RPMI8226 (cell line): ENCODE results near the gene COL13A1.
A peak's percentile ranks its signal among the peaks of the same experiment; 100 is the strongest.

ENCODE experiments used
- DNase-seq: peaks from one replicate; pipeline ENCODE4 v3.0.0-alpha.2; 2015

The COL13A1 gene

GRCh38 chr10:69801434-69802315, at the start of gene COL13A1:
Gene COL13A1 (plus strand): TSS chr10:69801906. CDS start chr10:69802424, 518 bp downstream.
- DNase-seq = peak; percentile 41

- no peak for DNase-seq
Observed at GRCh38 chr10:69752479-69752878, 49.2 kb upstream of the COL13A1 start.

- no peak for DNase-seq
Observed at GRCh38 chr10:69756279-69756678, 45.4 kb upstream of the COL13A1 start.

DNA sequence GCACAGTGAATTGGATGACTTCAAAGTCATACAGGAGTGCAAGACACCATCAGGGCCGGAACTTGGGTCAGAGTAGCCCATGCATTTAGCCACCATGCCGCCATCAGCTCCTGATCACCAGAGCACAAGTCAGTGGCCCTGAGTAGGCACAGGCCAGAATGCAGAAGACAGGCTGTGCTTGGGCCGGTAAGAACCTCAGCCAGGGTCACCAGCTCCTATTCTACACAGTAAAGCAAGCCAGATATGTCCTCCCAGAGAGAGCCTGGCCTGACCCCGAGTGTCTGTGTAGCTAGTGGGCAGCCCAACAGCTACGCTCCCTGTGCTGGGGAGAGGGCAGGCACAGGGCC, 44.5 kb upstream of the COL13A1 start:
- DNase-seq = no peak

DNA sequence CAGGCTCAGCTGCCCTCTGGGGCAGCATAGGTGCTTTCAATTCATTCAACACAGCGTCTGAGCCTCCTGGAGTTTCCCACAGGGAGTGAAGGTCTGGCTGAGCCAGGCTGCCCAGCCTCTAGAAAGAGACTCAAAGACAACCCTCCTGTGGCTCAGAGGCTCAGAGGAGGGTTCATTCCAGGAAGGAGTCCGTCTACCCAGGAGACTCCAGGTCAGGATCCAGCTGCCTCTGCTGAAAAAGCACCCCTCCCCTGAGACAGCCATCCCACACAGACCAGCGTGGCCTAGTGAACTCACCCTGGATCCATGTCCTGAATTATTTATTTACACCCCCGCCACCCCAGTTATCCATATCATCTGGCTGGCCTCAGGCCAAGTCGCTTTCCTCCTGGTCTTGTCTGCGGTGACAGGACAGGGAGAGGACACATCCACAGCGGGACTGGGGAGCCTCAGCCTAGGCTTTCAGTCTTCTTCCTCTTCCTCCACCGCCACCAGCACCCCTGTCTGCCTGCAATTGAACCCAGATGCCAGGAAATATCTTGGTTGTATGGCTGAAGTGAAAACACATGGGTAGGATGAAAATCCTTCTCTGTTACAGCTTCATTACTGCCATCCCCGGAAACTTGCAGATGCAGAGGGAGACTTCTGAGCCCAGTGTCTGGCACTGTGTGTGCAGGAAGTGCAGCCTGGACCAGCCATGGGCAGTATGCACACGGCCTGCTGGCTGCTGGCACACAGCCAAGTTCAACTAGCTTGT, 44.0 kb upstream of the COL13A1 start:
- DNase-seq = peak; percentile 37

- DNase-seq = no peak
Observed at GRCh38 chr10:69758310-69758728, 43.4 kb upstream of the COL13A1 start.

GRCh38 chr10:69759641-69760040, 42.1 kb upstream of the COL13A1 start:
- no peak for DNase-seq

- DNase-seq = no peak
Observed at GRCh38 chr10:69760072-69760471, 41.6 kb upstream of the COL13A1 start.

DNA sequence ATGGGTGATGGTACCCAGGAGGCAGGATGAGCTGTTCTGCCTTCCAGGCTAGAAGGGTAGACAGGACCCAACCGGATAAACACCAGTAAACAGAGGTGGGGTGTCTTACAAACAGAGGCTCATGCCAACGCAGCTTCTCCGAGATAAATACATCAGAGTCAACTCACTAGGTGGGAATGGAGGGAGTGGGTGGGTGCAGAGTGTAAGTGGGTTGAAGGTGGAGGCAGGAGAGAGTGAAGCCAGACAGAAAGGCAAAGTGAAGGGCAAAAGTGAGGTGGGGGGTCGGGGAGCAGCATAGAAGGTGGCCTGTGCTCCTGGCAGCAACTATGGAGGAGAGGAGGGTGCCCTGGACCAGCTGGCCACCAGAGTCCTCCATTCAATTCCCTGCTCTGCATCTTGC, 40.4 kb upstream of the COL13A1 start:
- no peak for DNase-seq

- no peak for DNase-seq
Observed at GRCh38 chr10:69766161-69766910, 35.4 kb upstream of the COL13A1 start.

DNA sequence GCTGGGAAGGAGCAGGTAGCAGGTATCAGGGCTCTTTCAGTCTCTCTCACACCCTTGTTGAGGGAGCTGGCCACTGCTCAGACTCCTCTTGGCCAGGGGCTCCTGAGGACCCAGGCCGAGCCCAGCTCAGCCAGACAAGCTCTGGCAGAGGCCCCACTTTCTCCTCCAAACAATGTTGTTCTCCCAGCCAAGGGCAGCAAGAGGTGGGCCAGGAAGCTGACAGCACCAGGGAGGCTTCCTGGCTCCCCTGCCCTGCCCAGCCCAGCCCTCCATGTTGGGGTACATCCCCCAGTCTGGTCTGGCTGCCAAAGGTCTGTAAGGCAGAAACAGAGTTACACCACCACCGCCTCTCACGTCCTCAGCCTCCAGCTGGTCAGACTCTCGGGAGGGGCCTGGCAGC, 33.9 kb upstream of the COL13A1 start:
- DNase-seq = no peak

GRCh38 chr10:69768386-69768785, 33.3 kb upstream of the COL13A1 start:
- no peak for DNase-seq

DNA sequence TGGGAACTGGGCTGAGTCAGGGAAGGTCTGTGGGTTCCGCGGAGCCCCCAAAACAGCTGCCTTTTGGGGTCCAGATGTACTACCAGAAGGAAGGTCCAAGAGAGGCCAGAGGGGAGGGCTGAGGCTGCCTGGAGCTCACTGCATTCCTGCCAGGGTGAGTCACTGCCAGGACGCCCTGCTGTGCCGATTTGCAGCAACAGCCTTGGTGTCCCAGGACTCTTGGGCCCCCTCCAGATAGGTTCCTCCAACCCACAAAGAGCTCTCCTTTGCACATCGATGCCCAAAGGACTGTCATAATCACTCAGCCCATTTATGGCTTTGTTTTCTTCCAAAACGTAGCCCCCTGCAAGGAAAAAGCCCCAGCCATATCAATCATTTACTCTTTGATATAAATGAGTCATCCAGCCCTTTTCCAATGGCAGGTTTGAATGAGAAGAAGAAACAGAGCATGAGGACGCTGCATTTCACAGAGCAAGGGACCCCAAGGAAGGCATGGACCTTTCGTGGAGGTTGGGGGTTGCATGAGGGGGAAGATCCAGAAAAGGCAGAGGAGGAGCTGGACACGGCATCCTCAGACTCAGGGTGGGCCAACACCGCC, 32.2 kb upstream of the COL13A1 start:
- no peak for DNase-seq

GRCh38 chr10:69772933-69773704, 28.6 kb upstream of the COL13A1 start:
- DNase-seq = no peak

- no peak for DNase-seq
Observed at GRCh38 chr10:69774596-69774995, 27.1 kb upstream of the COL13A1 start.

DNA sequence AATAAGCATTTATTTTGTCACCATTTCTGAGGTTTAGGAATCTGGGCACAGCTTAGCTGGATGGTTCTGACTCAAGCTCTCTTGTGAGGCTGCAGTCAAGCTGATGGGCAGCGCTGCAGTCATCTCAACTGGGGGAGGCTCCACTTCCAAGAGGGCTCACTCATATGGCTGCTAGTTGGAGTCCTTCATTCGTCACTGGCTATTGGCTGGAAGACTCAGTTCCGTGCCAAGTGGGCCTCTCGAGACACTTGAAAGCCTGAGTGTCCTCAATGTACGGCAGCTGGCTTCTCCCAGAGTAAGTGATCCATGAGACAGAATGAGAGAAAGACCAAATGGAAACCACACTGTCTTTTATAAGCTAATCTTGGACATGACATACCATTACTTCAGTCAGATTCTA, 21.6 kb upstream of the COL13A1 start:
- no peak for DNase-seq

GRCh38 chr10:69781576-69781975, 20.1 kb upstream of the COL13A1 start:
- DNase-seq = no peak

GRCh38 chr10:69783515-69783914, 18.2 kb upstream of the COL13A1 start:
- no peak for DNase-seq

DNA sequence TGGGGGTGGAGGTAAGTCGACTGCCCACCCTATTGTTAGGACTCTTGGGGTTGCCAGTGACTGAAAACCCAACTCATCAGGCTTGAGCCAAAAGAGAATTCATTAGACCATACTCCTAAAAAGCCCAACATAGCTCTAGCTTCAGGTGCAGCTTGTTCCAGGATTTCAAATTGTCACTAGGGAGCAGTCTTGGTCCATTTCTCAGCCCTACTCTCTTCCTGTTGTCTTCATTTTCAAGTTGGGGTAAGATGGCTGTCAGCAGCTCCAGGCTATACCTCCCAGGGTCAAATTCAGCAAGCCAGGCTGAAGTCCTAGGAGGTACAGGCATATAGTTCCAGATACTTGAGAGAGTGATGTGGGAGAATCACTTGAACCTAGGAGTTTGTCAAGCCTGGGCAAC, 14.9 kb upstream of the COL13A1 start:
- peak; percentile 42 for DNase-seq

DNA sequence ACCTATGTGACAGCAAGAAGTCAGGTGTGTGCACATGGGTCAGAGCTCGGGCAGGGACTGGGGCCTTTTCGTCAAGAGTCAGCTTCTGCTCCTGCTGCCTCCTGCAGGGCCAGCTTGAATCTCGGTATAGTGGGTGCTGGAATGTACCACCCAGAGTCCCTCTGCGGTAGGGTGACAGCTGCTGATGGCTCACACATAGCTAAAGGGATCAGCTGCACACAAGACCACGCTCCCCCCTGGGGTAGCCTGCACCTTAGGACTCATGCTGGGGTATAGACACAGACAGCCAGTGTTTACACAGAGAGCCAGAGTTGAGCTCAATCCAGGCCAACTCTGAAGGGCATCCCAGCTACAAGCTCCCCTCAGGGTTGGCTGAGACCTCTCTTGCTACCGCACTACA, 14.0 kb upstream of the COL13A1 start:
- peak; percentile 31 for DNase-seq

- no peak for DNase-seq
Observed at GRCh38 chr10:69789164-69789576, 12.5 kb upstream of the COL13A1 start.

- no peak for DNase-seq
Observed at GRCh38 chr10:69791812-69792211, 9.9 kb upstream of the COL13A1 start.
